OCI-LY7 (cell line): Measurements from ENCODE around the gene TECR. TPM values are rescaled to one million over a fixed set of nuclear protein-coding genes. Genes with fewer than 3 reads are reported as not detected.

Source experiments
- BruUV-seq: library from RNA; stranded (reverse); fragments of 400-500 nt; replicated peaks from 2 replicates; lab custom pipeline; 2021; lab: Mats Ljungman, UMichigan
- CTCF ChIA-PET: fragments of 300-600 bp; sonication (Branson Sonifier 250); formaldehyde crosslinking; loops from one replicate; lab custom pipeline; 2022; ENCODE audit warnings: antibody characterized with exemption; ENCODE audit not compliant: unreplicated experiment; lab: Charles Lee
- POLR2A ChIA-PET: fragments of 300-600 bp; sonication (Branson Sonifier 250); formaldehyde crosslinking; loops from one replicate; lab custom pipeline; 2022; ENCODE audit warnings: antibody characterized with exemption; lab: Charles Lee
- DNase-seq: peaks from one replicate; pipeline ENCODE4 v3.0.0-alpha.2; 2015; ENCODE audit warnings: low spot score
- H2AFZ ChIP-seq: fragments of 200-600 bp; sonication (generic), shearing (Covaris generic); 2 replicates; pipeline ENCODE4 v1.6.1; 2014; ENCODE audit warnings: mild to moderate bottlenecking, antibody characterized with exemption, low read length, moderate library complexity
- H3K27ac ChIP-seq: fragments of 200-600 bp; sonication (generic); 2 replicates; pipeline ENCODE4 v1.5.1; 2014; ENCODE audit warnings: mixed run types, low read depth, mild to moderate bottlenecking, moderate library complexity, low read length, inconsistent platforms; ENCODE audit not compliant: poor library complexity, severe bottlenecking
- H3K36me3 ChIP-seq: fragments of 200-600 bp; sonication (generic); 2 replicates; pipeline ENCODE4 v1.6.1; 2014; ENCODE audit warnings: mild to moderate bottlenecking, antibody characterized with exemption, low read length, moderate library complexity, mixed read lengths; ENCODE audit not compliant: insufficient read depth
- H3K4me1 ChIP-seq: fragments of 200-600 bp; sonication (generic); 2 replicates; pipeline ENCODE4 v1.5.1; 2014; ENCODE audit warnings: mild to moderate bottlenecking, low read length; ENCODE audit not compliant: insufficient read depth, poor library complexity, severe bottlenecking
- H3K4me2 ChIP-seq: fragments of 200-600 bp; sonication (generic); 2 replicates; pipeline ENCODE4 v1.6.1; 2014; ENCODE audit warnings: mild to moderate bottlenecking, low read length
- H3K4me3 ChIP-seq: fragments of 200-600 bp; sonication (generic); 2 replicates; pipeline ENCODE4 v1.5.1; 2014; ENCODE audit warnings: mild to moderate bottlenecking, low read depth, low read length; ENCODE audit not compliant: poor library complexity, severe bottlenecking
- H3K79me2 ChIP-seq: fragments of 200-600 bp; sonication (generic); 2 replicates; pipeline ENCODE4 v1.6.1; 2016; ENCODE audit warnings: low read depth, mild to moderate bottlenecking, low read length, moderate library complexity, mixed read lengths; ENCODE audit not compliant: insufficient read depth
- H3K9me2 ChIP-seq: fragments of 200-600 bp; sonication (generic); 2 replicates; pipeline ENCODE4 v1.6.1; 2016; ENCODE audit warnings: mild to moderate bottlenecking, low read length, mixed read lengths; ENCODE audit not compliant: insufficient read depth
- H3K9me3 ChIP-seq: fragments of 200-600 bp; sonication (generic); 2 replicates; pipeline ENCODE4 v1.6.1; 2014; ENCODE audit warnings: mild to moderate bottlenecking, mixed run types, low read length, mixed read lengths
- H4K20me1 ChIP-seq: fragments of 200-600 bp; sonication (generic); 2 replicates; pipeline ENCODE4 v1.6.1; 2014; ENCODE audit warnings: mild to moderate bottlenecking, antibody characterized with exemption, low read length, moderate library complexity, mixed read lengths; ENCODE audit not compliant: insufficient read depth
- CTCF ChIP-seq: fragments of 200-600 bp; sonication (generic); conservative IDR thresholded peaks from 2 replicates; pipeline ENCODE4 v1.5.1; 2014; ENCODE audit warnings: mild to moderate bottlenecking, antibody characterized with exemption, low read length, moderate library complexity, mixed read lengths
- EZH2phosphoT487 ChIP-seq: fragments of 200-600 bp; sonication (generic); IDR thresholded peaks from 2 replicates; pipeline ENCODE4 v1.6.1; 2018; ENCODE audit warnings: low read depth, borderline replicate concordance, mild to moderate bottlenecking, mixed run types, antibody characterized with exemption, low read length, moderate library complexity, mixed read lengths
- intact Hi-C: fragments of 100-400 bp; cut with micrococcal nuclease; formaldehyde crosslinking; loops from one replicate; pipeline ENCODE4 v1.10.0; 2022; ENCODE audit not compliant: unreplicated experiment
- total RNA-seq, 2 experiments: library from RNA; depleted of rRNA in 1 of 2; stranded (reverse); fragments of >200 nt in 1 of 2; shearing (Covaris generic) in 1 of 2; gene quantifications; 2 replicates each; pipeline ENCODE4 v1.2.3, GENCODE V29; 2014 to 2022

Gene TECR
- total RNA-seq, 2 experiments from 2014 or later, result 81.4 to 128 TPM

DNA sequence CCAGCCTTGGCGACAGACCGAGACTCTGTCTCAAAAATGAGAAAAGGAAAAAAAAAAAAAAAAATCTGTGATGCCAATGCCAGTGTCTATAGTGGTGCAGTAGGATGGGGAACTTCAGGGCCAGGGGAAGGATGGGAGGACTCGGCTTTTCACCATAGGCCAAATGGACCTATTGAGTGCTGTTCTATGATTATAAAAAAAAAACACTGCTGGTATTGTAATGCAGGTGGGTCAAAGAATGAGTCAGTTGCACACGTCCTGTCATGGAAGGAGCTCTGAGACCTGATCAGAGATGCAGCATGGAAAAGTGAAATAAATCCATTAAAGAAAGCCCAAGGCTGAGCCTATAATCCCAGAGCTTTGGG is 18.2 kb upstream of the TECR start:
- Histone ChIP-seq H3K4me3 (no peak overlapping the region), H4K20me1 (peaks cover 4% of the 10 kb centered on the region), H3K9me2 (no peaks in the 10 kb centered on the region), H3K79me2 (peaks cover 16% of the 10 kb centered on the region), H2AFZ (no peak overlapping the region), H3K27ac (no peak overlapping the region), H3K36me3 (peaks cover 38% of the 10 kb centered on the region), H3K9me3 (no peaks in the 10 kb centered on the region), H3K4me2 (no peak overlapping the region), H3K4me1 (peaks cover 36% of the 10 kb centered on the region)
- no peak for TF ChIP-seq CTCF
- no peak for TF ChIP-seq EZH2phosphoT487
- no TSS peak for BruUV-seq
- CTCF ChIA-PET, result no interaction called here
- POLR2A ChIA-PET, result no interaction called here
- intact Hi-C loops, result no loop called here
- no peak for DNase-seq

DNA sequence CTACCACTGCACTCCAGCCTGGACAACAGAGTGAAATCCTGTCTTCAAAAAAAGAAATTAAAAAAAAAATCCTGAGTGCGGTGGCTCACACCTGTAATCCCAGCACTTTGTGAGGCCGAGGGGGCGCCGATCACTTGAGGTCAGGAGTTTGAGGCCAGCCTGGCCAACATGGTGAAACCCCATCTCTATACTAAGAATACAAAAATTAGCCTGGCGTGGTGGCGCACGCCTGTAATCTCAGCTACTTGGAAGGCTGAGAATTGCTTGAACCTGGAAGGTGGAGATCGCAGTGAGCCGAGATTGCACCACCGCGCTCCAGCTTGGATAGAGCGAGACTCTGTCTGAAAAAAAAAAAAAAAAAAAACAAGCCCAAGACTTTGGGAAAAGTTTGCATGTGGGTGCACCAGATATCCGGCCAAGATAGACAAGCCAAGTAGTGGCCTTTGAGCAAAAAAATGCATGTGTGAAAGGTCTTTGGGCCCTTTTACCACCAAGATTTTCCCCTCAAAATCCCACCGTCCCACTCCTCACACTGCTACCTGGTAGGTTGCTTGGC is 16.9 kb upstream of the TECR start:
- no peak overlapping the region for H2AFZ ChIP-seq
- ChIA-PET CTCF (no interaction called here), POLR2A (interaction anchor here (0.7 kb wide), 1 partner anchor 28 kb away, joined by 3 read pairs; no protein-coding TSS in a partner anchor)
- H3K9me2 ChIP-seq, result no peaks in the 10 kb centered on the region
- no peak for DNase-seq
- peaks cover 17% of the 10 kb centered on the region for H4K20me1 ChIP-seq
- peaks cover 50% of the 10 kb centered on the region for H3K36me3 ChIP-seq
- no peaks in the 10 kb centered on the region for H3K9me3 ChIP-seq
- no peak overlapping the region for H3K4me2 ChIP-seq
- intact Hi-C loops, result no loop called here
- peaks cover 29% of the 10 kb centered on the region for H3K79me2 ChIP-seq
- no peak for TF ChIP-seq CTCF
- no peak for TF ChIP-seq EZH2phosphoT487
- H3K27ac ChIP-seq, result no peak overlapping the region
- no peak overlapping the region for H3K4me3 ChIP-seq
- no TSS peak for BruUV-seq
- H3K4me1 ChIP-seq, result peaks cover 32% of the 10 kb centered on the region

- no peak for DNase-seq
- H3K9me2 ChIP-seq, result no peaks in the 10 kb centered on the region
- H2AFZ ChIP-seq, result no peak overlapping the region
- peak overlapping the region; percentile 22 for H3K4me3 ChIP-seq
- H3K79me2 ChIP-seq, result peaks cover 35% of the 10 kb centered on the region
- H3K4me2 ChIP-seq, result peak overlapping the region; percentile 99
- POLR2A ChIA-PET, result no interaction called here
- H3K9me3 ChIP-seq, result no peaks in the 10 kb centered on the region
- intact Hi-C loops, result no loop called here
- no TSS peak for BruUV-seq
- H3K36me3 ChIP-seq, result peaks cover 50% of the 10 kb centered on the region
- peaks cover 40% of the 10 kb centered on the region for H3K4me1 ChIP-seq
- no peak overlapping the region for H3K27ac ChIP-seq
- TF ChIP-seq CTCF (no peak), EZH2phosphoT487 (no peak)
- CTCF ChIA-PET, result no interaction called here
- peaks cover 17% of the 10 kb centered on the region for H4K20me1 ChIP-seq
These were observed 15.1 kb upstream of the TECR start for GRCh38 chr19:14514215-14514863.
